Ishikawa (cell line): ENCODE results near the gene EPS8.

Experiments used
- CEBPB ChIP-seq: IDR thresholded peaks from 2 replicates; pipeline ENCODE4 v1.6.1; 2012
- CREB1 ChIP-seq: IDR thresholded peaks from 2 replicates; pipeline ENCODE4 v1.6.1; 2012; ENCODE audit warnings: low read depth
- EGR1 ChIP-seq: IDR thresholded peaks from 2 replicates; pipeline ENCODE4 v1.6.1; 2012
- EP300 ChIP-seq: IDR thresholded peaks from 2 replicates; pipeline ENCODE4 v1.6.1; 2012; ENCODE audit warnings: borderline replicate concordance
- FOXM1 ChIP-seq: IDR thresholded peaks from 2 replicates; pipeline ENCODE4 v1.6.1; 2012; ENCODE audit warnings: low read depth, borderline replicate concordance
- MAX ChIP-seq: IDR thresholded peaks from 2 replicates; pipeline ENCODE4 v1.6.1; 2012
- NFIC ChIP-seq: IDR thresholded peaks from 2 replicates; pipeline ENCODE4 v1.6.1; 2012
- RAD21 ChIP-seq: IDR thresholded peaks from 2 replicates; pipeline ENCODE4 v1.6.1; 2012; ENCODE audit warnings: low read depth
- REST ChIP-seq: IDR thresholded peaks from 2 replicates; pipeline ENCODE4 v1.6.1; 2012; ENCODE audit warnings: low read depth, mild to moderate bottlenecking
- TAF1 ChIP-seq: IDR thresholded peaks from 2 replicates; pipeline ENCODE4 v1.6.1; 2012; ENCODE audit warnings: low read depth, mild to moderate bottlenecking
- TCF12 ChIP-seq: IDR thresholded peaks from 2 replicates; pipeline ENCODE4 v1.6.1; 2012; ENCODE audit warnings: low read depth
- TEAD4 ChIP-seq: IDR thresholded peaks from 2 replicates; pipeline ENCODE4 v1.6.1; 2012
- USF1 ChIP-seq: IDR thresholded peaks from 2 replicates; pipeline ENCODE4 v1.6.1; 2012
- YY1 ChIP-seq: IDR thresholded peaks from 2 replicates; pipeline ENCODE4 v1.6.1; 2012; ENCODE audit warnings: low read depth
- ZBTB7A ChIP-seq: IDR thresholded peaks from 2 replicates; pipeline ENCODE4 v1.6.1; 2012; ENCODE audit warnings: low read depth

EPS8 gene

GRCh38 chr12:15774819-15775218 lies 14.4 kb downstream of the EPS8 start:
- TF ChIP-seq TCF12, result no peak
- TF ChIP-seq TAF1, result no peak
- no peak for TF ChIP-seq CREB1

- TF ChIP-seq RAD21, result peak; percentile 59
- no peak for TF ChIP-seq ZBTB7A
These were observed 16.7 kb downstream of the EPS8 start for GRCh38 chr12:15772405-15773018.

- TF ChIP-seq CEBPB (no peak), TAF1 (no peak), REST (no peak), FOXM1 (no peak), TEAD4 (no peak), EGR1 (no peak), EP300 (no peak), RAD21 (no peak), USF1 (no peak), YY1 (no peak)
These were observed 18.6 kb downstream of the EPS8 start for GRCh38 chr12:15770581-15770980.

- no peak for TF ChIP-seq NFIC
- TF ChIP-seq YY1, result no peak
- TF ChIP-seq USF1, result no peak
- no peak for TF ChIP-seq TCF12
- no peak for TF ChIP-seq FOXM1
- no peak for TF ChIP-seq RAD21
- no peak for TF ChIP-seq CEBPB
- TF ChIP-seq EP300, result no peak
- no peak for TF ChIP-seq EGR1
These were observed 19.2 kb downstream of the EPS8 start for GRCh38 chr12:15770021-15770420.

GRCh38 chr12:15769586-15769985 lies 19.6 kb downstream of the EPS8 start:
- TF ChIP-seq TAF1 (no peak), TEAD4 (no peak), ZBTB7A (no peak), MAX (no peak), REST (no peak), FOXM1 (no peak), TCF12 (no peak), EGR1 (no peak), EP300 (no peak), YY1 (no peak), RAD21 (no peak), CREB1 (no peak), NFIC (no peak), USF1 (no peak), CEBPB (no peak)

GRCh38 chr12:15767301-15767700 lies 21.9 kb downstream of the EPS8 start:
- TF ChIP-seq ZBTB7A, result no peak

- TF ChIP-seq ZBTB7A (no peak), TCF12 (no peak), TEAD4 (no peak), REST (no peak), CEBPB (no peak), EGR1 (no peak)
These were observed 25.9 kb downstream of the EPS8 start for GRCh38 chr12:15763328-15763727.
